Activated CD4-positive, CD25-positive, alpha-beta regulatory T cell treated with anti-CD3 and anti-CD28 coated beads, Interleukin-2, amount 50 U/mL, for 72 hours (primary cell): ENCODE measurements around the gene VPS9D1.
A peak's percentile ranks its signal among the peaks of the same experiment; 100 is the strongest.

ENCODE experiments used
- DNase-seq: peaks from one replicate; pipeline ENCODE4 v3.0.0; 2021

Gene VPS9D1

GRCh38 chr16:89657442-89658220 lies 63.1 kb downstream of the VPS9D1 start, which contains the start of the genes CHMP1A and SPATA33:
CHMP1A (minus strand) TSS chr16:89657708; CDS start chr16:89657588, 120 bp downstream.
SPATA33 (plus strand) TSS chr16:89657836; CDS start chr16:89657912, 76 bp downstream.
- DNase-seq: peak; percentile 96
